M059J (cell line): ENCODE data around the gene SDK1. TPM values are rescaled to one million over a fixed set of nuclear protein-coding genes. Genes with fewer than 3 reads are reported as not detected.

Source experiments
- DNase-seq: peaks from one replicate; pipeline ENCODE4 v3.0.0-alpha.2; 2012; ENCODE audit warnings: low read depth
- total RNA-seq: library from RNA; depleted of rRNA; stranded (reverse); fragments of >200 nt; shearing (Covaris generic); gene quantifications from 2 replicates; pipeline ENCODE4 v1.2.3, GENCODE V29; 2014

The SDK1 gene
- total RNA-seq, 1 experiment from 2014 or later: under 0.01 TPM

GRCh38 chr7:4131063-4131462 is 830.0 kb downstream of the SDK1 start:
- no peak for DNase-seq

GRCh38 chr7:4132221-4132620 is 831.2 kb downstream of the SDK1 start:
- no peak for DNase-seq

- no peak for DNase-seq
Measured at GRCh38 chr7:4133491-4134044, 832.5 kb downstream of the SDK1 start.

- DNase-seq: no peak
Measured at GRCh38 chr7:4134204-4134603, 833.2 kb downstream of the SDK1 start.

GRCh38 chr7:4134631-4135030 is 833.6 kb downstream of the SDK1 start:
- DNase-seq: no peak

GRCh38 chr7:4135301-4135700 is 834.2 kb downstream of the SDK1 start:
- no peak for DNase-seq

- DNase-seq: no peak
Measured at GRCh38 chr7:4136036-4136435, 835.0 kb downstream of the SDK1 start.

- no peak for DNase-seq
Measured at GRCh38 chr7:4136501-4137110, 835.6 kb downstream of the SDK1 start.

- no peak for DNase-seq
Measured at GRCh38 chr7:4137552-4137951, 836.5 kb downstream of the SDK1 start.

GRCh38 chr7:4138866-4139265 is 837.8 kb downstream of the SDK1 start:
- no peak for DNase-seq

- DNase-seq: no peak
Measured at GRCh38 chr7:4139656-4140625, 838.9 kb downstream of the SDK1 start.

- DNase-seq: no peak
Measured at GRCh38 chr7:4140933-4141332, 839.9 kb downstream of the SDK1 start.

GRCh38 chr7:4143006-4143405 is 842.0 kb downstream of the SDK1 start:
- DNase-seq: no peak

GRCh38 chr7:4143511-4144171 is 842.6 kb downstream of the SDK1 start:
- DNase-seq: no peak

- DNase-seq: no peak
Measured at GRCh38 chr7:4144172-4144701, 843.2 kb downstream of the SDK1 start.

GRCh38 chr7:4144811-4145510 is 843.9 kb downstream of the SDK1 start:
- DNase-seq: no peak

GRCh38 chr7:4145576-4145975 is 844.5 kb downstream of the SDK1 start:
- DNase-seq: no peak

GRCh38 chr7:4147926-4148620 is 847.0 kb downstream of the SDK1 start:
- no peak for DNase-seq

- DNase-seq: no peak
Measured at GRCh38 chr7:4149236-4149635, 848.2 kb downstream of the SDK1 start.

GRCh38 chr7:4149645-4150044 is 848.6 kb downstream of the SDK1 start:
- DNase-seq: no peak

- DNase-seq: no peak
Measured at GRCh38 chr7:4150731-4151130, 849.7 kb downstream of the SDK1 start.
